K562 (cell line): ENCODE measurements around the gene RNF34.
"Not testable (repeated sequence)": the region's sequence is repeated elsewhere in the genome, so short reads cannot be mapped to it uniquely, and the experiment has no call there.

Experiments used
- CBX1 ChIP-seq: sonication (generic); IDR thresholded peaks from 2 replicates; pipeline ENCODE4 v1.6.1; 2016; ENCODE audit warnings: antibody characterized with exemption, low read depth, mild to moderate bottlenecking
- FOXM1 ChIP-seq, 2 experiments: fragments of 450-650 bp in 1 of 2; sonication (generic) in 1 of 2; formaldehyde crosslinking in 1 of 2; IDR thresholded peaks; 2 replicates each; pipeline versions ENCODE4 v1.6.1 to v1.9.0; 2017 to 2022; ENCODE audit warnings: low read depth in 2 of 2, mild to moderate bottlenecking in 2 of 2, missing genetic modification reagents in 1 of 2, moderate library complexity in 1 of 2
- RFX5 ChIP-seq: IDR thresholded peaks from 2 replicates; pipeline ENCODE4 v1.6.1; 2011; ENCODE audit warnings: low read depth, mild to moderate bottlenecking, improper control_type of control experiment, low read length
- SNIP1 ChIP-seq: fragments of 450-650 bp; IDR thresholded peaks from 2 replicates; pipeline ENCODE4 v1.7.1; 2017; ENCODE audit warnings: low read depth, mild to moderate bottlenecking

DNA sequence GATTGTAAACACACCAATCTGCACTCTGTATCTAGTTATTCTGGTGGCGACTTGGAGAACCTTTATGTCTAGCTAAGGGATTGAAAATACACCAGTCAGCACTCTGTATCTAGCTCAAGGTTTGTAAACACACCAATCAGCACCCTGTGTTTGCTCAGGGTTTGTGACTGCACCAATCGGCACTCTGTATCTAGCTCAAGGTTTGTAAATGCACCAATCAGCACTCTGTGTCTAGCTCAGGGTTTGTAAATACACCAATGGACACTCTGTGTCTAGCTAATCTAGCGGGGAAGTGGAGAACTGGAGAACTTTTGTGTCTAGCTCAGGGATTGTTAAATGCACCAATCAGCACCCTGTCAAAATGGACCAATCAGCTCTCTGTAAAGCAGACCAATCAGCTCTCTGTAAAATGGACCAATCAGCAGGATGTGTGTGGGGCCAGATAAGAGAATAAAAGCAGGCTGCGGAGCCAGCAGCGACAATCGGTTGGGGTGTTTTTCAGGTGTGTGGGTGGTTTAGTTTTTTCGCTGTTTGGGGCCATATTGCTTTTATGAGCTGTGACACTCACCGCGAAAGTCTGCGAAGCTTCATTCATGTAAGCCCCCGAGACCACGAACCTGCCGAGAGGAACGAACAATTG is 24.9 kb upstream of the RNF34 start:
- TF ChIP-seq CBX1; FOXM1 (IDR thresholded peaks at IDR 0.05; ENCODE audit: low read depth); FOXM1 (CRISPR knock-in tag; IDR thresholded peaks at IDR 0.05; ENCODE audit: low read depth); RFX5; SNIP1: not testable (repeated sequence)
